Neuronal stem cell (in vitro differentiated cells): ENCODE measurements around the gene ATXN3.

Experiments
- DNase-seq: peaks from one replicate; pipeline ENCODE4 v3.0.0-alpha.2; 2013; ENCODE audit warnings: low spot score
- H2AFZ ChIP-seq: one replicate; pipeline ENCODE4 v1.6.1; 2013; ENCODE audit warnings: mild to moderate bottlenecking, low read length, inconsistent platforms
- H2AK5ac ChIP-seq: 2 replicates; pipeline ENCODE4 v1.6.1; 2013; ENCODE audit warnings: low read depth, mild to moderate bottlenecking, inconsistent platforms, low read length, moderate library complexity, mixed read lengths
- H2BK120ac ChIP-seq: 2 replicates; pipeline ENCODE4 v1.6.1; 2013; ENCODE audit warnings: low read depth, mild to moderate bottlenecking, inconsistent platforms, low read length, moderate library complexity, mixed read lengths
- H2BK12ac ChIP-seq: one replicate; pipeline ENCODE4 v1.6.1; 2013; ENCODE audit warnings: low read length, inconsistent platforms
- H2BK15ac ChIP-seq: 2 replicates; pipeline ENCODE4 v1.6.1; 2013; ENCODE audit warnings: mild to moderate bottlenecking, low read length, inconsistent platforms, mixed read lengths
- H2BK5ac ChIP-seq: one replicate; pipeline ENCODE4 v1.6.1; 2013; ENCODE audit warnings: inconsistent platforms, mild to moderate bottlenecking, low read length, moderate library complexity
- H3K14ac ChIP-seq: one replicate; pipeline ENCODE4 v1.6.1; 2013; ENCODE audit warnings: low read length, inconsistent platforms
- H3K18ac ChIP-seq: 2 replicates; pipeline ENCODE4 v1.6.1; 2013; ENCODE audit warnings: low read length, inconsistent platforms
- H3K23ac ChIP-seq: 2 replicates; pipeline ENCODE4 v1.6.1; 2013; ENCODE audit warnings: low read depth, mild to moderate bottlenecking, mixed read lengths, low read length, inconsistent platforms; ENCODE audit not compliant: poor library complexity
- H3K27ac ChIP-seq: replicated peaks from 3 replicates; pipeline ENCODE4 v1.5.1; 2013; ENCODE audit warnings: low read length, inconsistent platforms
- H3K27me3 ChIP-seq, 3 experiments: 2 replicates each; pipeline ENCODE4 v1.6.1; 2013; ENCODE audit warnings: low read length in 3 of 3, mild to moderate bottlenecking in 2 of 3, inconsistent platforms in 1 of 3, low read depth in 1 of 3, mixed read lengths in 1 of 3, moderate library complexity in 1 of 3; ENCODE audit not compliant: control insufficient read depth in 3 of 3, insufficient read depth in 3 of 3
- H3K36me3 ChIP-seq, 2 donors: replicated peaks in 1 of 2; 2 replicates each; pipeline ENCODE4 v1.6.1; 2013; ENCODE audit warnings: low read length in 2 of 2; ENCODE audit not compliant: control insufficient read depth in 2 of 2, insufficient read depth in 2 of 2
- H3K4ac ChIP-seq: 2 replicates; pipeline ENCODE4 v1.6.1; 2013; ENCODE audit warnings: inconsistent platforms, mild to moderate bottlenecking, low read length, moderate library complexity
- H3K4me1 ChIP-seq, 2 donors: 1 replicate in 1 of 2; 2 replicates in 1 of 2; pipeline ENCODE4 v1.6.1; 2013; ENCODE audit warnings: low read length in 2 of 2, low read depth in 1 of 2; ENCODE audit not compliant: control insufficient read depth in 2 of 2, insufficient read depth in 1 of 2
- H3K4me2 ChIP-seq: one replicate; pipeline ENCODE4 v1.6.1; 2013; ENCODE audit warnings: mild to moderate bottlenecking, low read length, inconsistent platforms; ENCODE audit not compliant: insufficient read depth, poor library complexity, severe bottlenecking
- H3K4me3 ChIP-seq, 2 donors: 2 replicates each; pipeline ENCODE4 v1.5.1; 2013; ENCODE audit warnings: low read length in 2 of 2, mild to moderate bottlenecking in 2 of 2, inconsistent platforms in 1 of 2, moderate library complexity in 1 of 2
- H3K79me1 ChIP-seq: one replicate; pipeline ENCODE4 v1.6.1; 2013; ENCODE audit warnings: low read depth, mild to moderate bottlenecking, inconsistent platforms, low read length, moderate library complexity
- H3K9ac ChIP-seq: one replicate; pipeline ENCODE4 v1.6.1; 2013; ENCODE audit warnings: mild to moderate bottlenecking, low read depth, low read length, inconsistent platforms; ENCODE audit not compliant: poor library complexity
- H3K9me3 ChIP-seq, 2 donors: replicated peaks in 1 of 2; 2 replicates each; pipeline versions ENCODE3 to v1.6.1; 2013; ENCODE audit warnings: low read length in 2 of 2, mild to moderate bottlenecking in 2 of 2, inconsistent platforms in 1 of 2, low read depth in 1 of 2, mixed read lengths in 1 of 2, moderate library complexity in 1 of 2; ENCODE audit not compliant: control insufficient read depth in 2 of 2, insufficient read depth in 1 of 2
- H4K8ac ChIP-seq: one replicate; pipeline ENCODE4 v1.6.1; 2013; ENCODE audit warnings: low read depth, mild to moderate bottlenecking, inconsistent platforms, low read length, moderate library complexity
- H4K91ac ChIP-seq: one replicate; pipeline ENCODE4 v1.6.1; 2013; ENCODE audit warnings: low read length, low read depth, mild to moderate bottlenecking, inconsistent platforms; ENCODE audit not compliant: poor library complexity
- WGBS, 2 donors: extraction: QIAGEN DNeasy Blood & Tissue Kit; methylation state at CpG; one replicate each; pipeline ENCODE4 v1.1.7; 2013; ENCODE audit warnings: missing lambda C conversion rate in 2 of 2, mixed read lengths in 1 of 2; ENCODE audit not compliant: insufficient read length in 2 of 2, insufficient replicate concordance in 1 of 2; ENCODE audit errors: extremely low coverage in 2 of 2; 5-methylcytosine and 5-hydroxymethylcytosine counted together

The ATXN3 gene

GRCh38 chr14:92009604-92010003, 96.8 kb downstream of the ATXN3 start:
- peaks cover 15 to 97% of the 10 kb centered on the region in 2 donors for H3K36me3 ChIP-seq
- no peak overlapping the region for H3K27ac ChIP-seq
- WGBS, 2 donors, result no CpG with 5 or more reads among the region's 1 CpG
- no peak overlapping the region for H2AK5ac ChIP-seq
- H2BK120ac ChIP-seq, result no peak overlapping the region
- no peak overlapping the region for H4K91ac ChIP-seq
- H2BK12ac ChIP-seq, result no peak overlapping the region
- H2BK5ac ChIP-seq, result no peak overlapping the region
- no peak overlapping the region for H3K14ac ChIP-seq
- no peak overlapping the region for H3K9ac ChIP-seq
- no peak for DNase-seq
- H3K9me3 ChIP-seq, result no peaks in the 10 kb centered on the region
- H3K79me1 ChIP-seq, result no peaks in the 10 kb centered on the region
- no peaks in the 10 kb centered on the region for H3K4me1 ChIP-seq
- H3K18ac ChIP-seq, result no peak overlapping the region
- H4K8ac ChIP-seq, result no peak overlapping the region
- no peaks in the 10 kb centered on the region for H3K27me3 ChIP-seq
- no peak overlapping the region for H3K23ac ChIP-seq
- no peak overlapping the region for H2BK15ac ChIP-seq
- H3K4me3 ChIP-seq, result no peak overlapping the region
- H2AFZ ChIP-seq, result no peak overlapping the region
- H3K4ac ChIP-seq, result no peak overlapping the region
- no peak overlapping the region for H3K4me2 ChIP-seq
